ENCODE data around the gene YIPF2. TPM values are rescaled to one million over a fixed set of nuclear protein-coding genes. Genes with fewer than 3 reads are reported as not detected.

The YIPF2 gene
- total RNA-seq, 1 donor, result 112 TPM

DNA sequence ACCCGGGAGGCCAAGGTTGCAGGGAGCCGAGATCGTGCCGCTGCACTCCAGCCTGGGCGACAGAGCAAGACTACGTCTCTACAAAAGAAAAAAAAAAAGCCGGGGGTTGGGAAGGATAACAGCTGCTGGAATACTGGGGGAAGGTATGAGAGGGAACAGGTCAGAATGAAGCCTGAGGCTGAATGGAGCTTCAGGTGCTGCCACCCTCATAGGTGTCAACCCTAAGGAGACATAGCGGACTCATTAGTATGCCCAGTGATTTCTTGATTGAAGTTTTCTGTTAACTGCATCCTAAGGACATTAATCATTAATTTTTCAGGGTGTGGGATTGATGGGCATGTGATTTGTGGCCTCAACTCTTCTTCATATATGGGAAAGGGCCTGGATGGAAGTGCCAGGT lies 38.4 kb upstream of the YIPF2 start:
- DNase-seq (ENCODE audit: low read depth), result no peak
- H3K4me3 ChIP-seq (ENCODE audit: low read depth, low read length), result no peak overlapping the region
- TF ChIP-seq CTCF (IDR thresholded peaks at IDR 0.05; ENCODE audit: insufficient read depth, low read depth, low read length), result no peak

GRCh38 chr19:10965398-10965797 lies 37.0 kb upstream of the YIPF2 start:
- no peak overlapping the region for H3K4me3 ChIP-seq (ENCODE audit: low read depth, low read length)
- no peak for DNase-seq (ENCODE audit: low read depth)
- no peak for TF ChIP-seq CTCF (IDR thresholded peaks at IDR 0.05; ENCODE audit: insufficient read depth, low read depth, low read length)

DNA sequence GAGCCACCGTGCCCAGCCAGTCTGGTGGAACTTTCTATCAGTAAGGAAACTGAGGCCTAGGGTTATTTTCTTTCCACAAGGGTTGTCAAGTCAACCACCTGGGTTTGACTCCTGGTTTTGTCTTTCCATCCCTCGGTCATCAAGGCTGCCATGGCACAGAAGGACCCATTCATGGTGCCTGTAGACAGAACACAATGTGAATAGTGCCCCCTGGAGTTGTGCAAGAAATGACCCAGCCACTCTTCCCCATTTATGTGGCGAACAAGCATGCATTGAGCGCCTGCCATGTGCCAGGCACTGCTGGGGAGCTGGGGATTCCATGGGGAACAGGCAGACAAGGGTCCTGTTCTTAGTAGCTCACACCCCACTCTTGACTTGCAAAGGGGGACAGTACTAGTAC lies 36.5 kb upstream of the YIPF2 start:
- H3K4me3 ChIP-seq (ENCODE audit: low read depth, low read length), result no peak overlapping the region
- TF ChIP-seq CTCF (IDR thresholded peaks at IDR 0.05; ENCODE audit: insufficient read depth, low read depth, low read length), result no peak
- no peak for DNase-seq (ENCODE audit: low read depth)

GRCh38 chr19:10963865-10964264 lies 35.4 kb upstream of the YIPF2 start:
- no peak for DNase-seq (ENCODE audit: low read depth)
- TF ChIP-seq CTCF (IDR thresholded peaks at IDR 0.05; ENCODE audit: insufficient read depth, low read depth, low read length), result no peak
- no peak overlapping the region for H3K4me3 ChIP-seq (ENCODE audit: low read depth, low read length)

- no peak overlapping the region for H3K4me3 ChIP-seq (ENCODE audit: low read depth, low read length)
- DNase-seq (ENCODE audit: low read depth), result no peak
- no peak for TF ChIP-seq CTCF (IDR thresholded peaks at IDR 0.05; ENCODE audit: insufficient read depth, low read depth, low read length)
Measured at GRCh38 chr19:10962863-10963262, 34.4 kb upstream of the YIPF2 start.

GRCh38 chr19:10961073-10961860 lies 32.8 kb upstream of the YIPF2 start:
- peak; percentile 36 for DNase-seq (ENCODE audit: low read depth)

More at GRCh38 chr19:10961073-10961860, 32.8 kb upstream of the YIPF2 start:
- TF ChIP-seq CTCF (IDR thresholded peaks at IDR 0.05; ENCODE audit: insufficient read depth, low read depth, low read length), result no peak
- H3K4me3 ChIP-seq (ENCODE audit: low read depth, low read length), result peak overlapping the region; percentile 96

Measured in fibroblast of villous mesenchyme (primary cell).